A549 (cell line): Measurements from ENCODE around the gene MYO6. TPM values are rescaled to one million over a fixed set of nuclear protein-coding genes. Genes with fewer than 3 reads are reported as not detected.
A peak's percentile ranks its signal among the peaks of the same experiment; 100 is the strongest.

Experiments
- ATAC-seq, 2 experiments: fragments of 200-7000 bp in 1 of 2; fragments of >200 bp in 1 of 2; cut with Nextera tagmentation in 1 of 2; cut with Tn5 transposase in 1 of 2; 3 replicates each; pipeline versions ENCODE4 v1.8.0 to v1.9.1; 2018 to 2020; ENCODE audit warnings: mild to moderate bottlenecking in 1 of 2, moderate library complexity in 1 of 2
- CTCF ChIA-PET: fragments of 300-600 bp; sonication (Branson Sonifier 250); formaldehyde crosslinking; extraction: SDS; loops from one replicate; lab custom pipeline; 2021; ENCODE audit warnings: antibody characterized with exemption, inconsistent platforms; lab: Yijun Ruan, JAX
- POLR2A ChIA-PET: fragments of 350-600 bp; formaldehyde crosslinking; extraction: SDS; loops from one replicate; lab custom pipeline; 2021; ENCODE audit warnings: antibody characterized with exemption, inconsistent platforms; lab: Yijun Ruan, JAX
- DNase-seq, 2 experiments: peaks; one replicate each; pipeline versions ENCODE4 v3.0.0 to v3.0.0-alpha.2; 2011 to 2016; ENCODE audit warnings: low read depth in 1 of 2, low spot score in 1 of 2
- FAIRE-seq: peaks from 2 replicates; lab custom pipeline; 2011; peaks lifted over from hg19 to GRCh38; lab: Jason Lieb, UNC
- H3K27ac ChIP-seq, 2 experiments: fragments of >200 bp; sonication (Bioruptor Twin); formaldehyde crosslinking; 3 replicates each; pipeline ENCODE4 v1.5.1; 2016 to 2017
- H3K4me1 ChIP-seq: fragments of >200 bp; sonication (Bioruptor Twin); formaldehyde crosslinking; 3 replicates; pipeline ENCODE4 v1.6.1; 2016
- H3K4me2 ChIP-seq: fragments of >200 bp; sonication (Bioruptor Twin); formaldehyde crosslinking; 3 replicates; pipeline ENCODE4 v1.6.1; 2016
- H3K4me3 ChIP-seq: fragments of >200 bp; sonication (Bioruptor Twin); formaldehyde crosslinking; 3 replicates; pipeline ENCODE4 v1.5.1; 2016
- H3K9me3 ChIP-seq: fragments of >200 bp; sonication (Bioruptor Twin); formaldehyde crosslinking; 3 replicates; pipeline ENCODE4 v1.6.1; 2016
- ATOH8 ChIP-seq: fragments of 250-450 bp; sonication (Bioruptor Pico); IDR thresholded peaks from 2 replicates; pipeline ENCODE4 v1.5.0; 2020; ENCODE audit warnings: low read depth, mild to moderate bottlenecking, moderate library complexity
- CEBPB ChIP-seq, 2 experiments: fragments of >200 bp in 1 of 2; sonication (Bioruptor Twin) in 1 of 2; formaldehyde crosslinking in 1 of 2; IDR thresholded peaks; 2 replicates each; pipeline ENCODE4 v1.6.1; 2012 to 2016
- CHD2 ChIP-seq: fragments of 150-350 bp; IDR thresholded peaks from 2 replicates; pipeline ENCODE4 v1.6.1; 2014; ENCODE audit warnings: low read length; ENCODE audit not compliant: partially characterized antibody
- EP300 ChIP-seq, 2 experiments: fragments of >200 bp; sonication (Bioruptor Twin); formaldehyde crosslinking; IDR thresholded peaks; 2 replicates in 1 of 2; 3 replicates in 1 of 2; pipeline ENCODE4 v1.6.1; 2016 to 2017
- FOSL2 ChIP-seq, 2 experiments: fragments of 450-650 bp in 1 of 2; fragments of >200 bp in 1 of 2; sonication (Bioruptor Twin) in 1 of 2; formaldehyde crosslinking; IDR thresholded peaks; 2 replicates each; pipeline versions ENCODE4 v1.5.0 to v1.6.1; 2016 to 2020; ENCODE audit warnings: mild to moderate bottlenecking in 1 of 2, moderate library complexity in 1 of 2
- HDAC2 ChIP-seq: fragments of 200-600 bp; sonication (generic); IDR thresholded peaks from 2 replicates; pipeline ENCODE4 v1.6.1; 2016
- HEYL ChIP-seq: fragments of 250-450 bp; sonication (Bioruptor Pico); IDR thresholded peaks from 2 replicates; pipeline ENCODE4 v1.8.0; 2021; ENCODE audit warnings: mild to moderate bottlenecking, moderate library complexity
- HOXB5 ChIP-seq: fragments of 250-450 bp; sonication (Bioruptor Pico); IDR thresholded peaks from 2 replicates; pipeline ENCODE4 v1.5.0; 2020; ENCODE audit warnings: mild to moderate bottlenecking, moderate library complexity
- JUNB ChIP-seq: fragments of >200 bp; sonication (Bioruptor Twin); formaldehyde crosslinking; IDR thresholded peaks from 2 replicates; pipeline ENCODE4 v1.6.1; 2016
- KDM1A ChIP-seq: fragments of 200-600 bp; sonication (generic); IDR thresholded peaks from 2 replicates; pipeline ENCODE4 v1.6.1; 2016; ENCODE audit warnings: low read depth, mild to moderate bottlenecking
- NFE2L2 ChIP-seq: fragments of 150-350 bp; conservative IDR thresholded peaks from 2 replicates; pipeline ENCODE4 v1.6.1; 2014; ENCODE audit warnings: low read length
- NPAS2 ChIP-seq: fragments of 250-450 bp; sonication (Bioruptor Pico); IDR thresholded peaks from 2 replicates; pipeline ENCODE4 v1.8.0; 2022; ENCODE audit warnings: mild to moderate bottlenecking, moderate library complexity, borderline replicate concordance
- RCOR1 ChIP-seq: fragments of 150-350 bp; IDR thresholded peaks from 2 replicates; pipeline ENCODE4 v1.6.1; 2014; ENCODE audit warnings: antibody characterized with exemption, low read length, low read depth
- REST ChIP-seq: fragments of 200-600 bp; sonication (generic); IDR thresholded peaks from 2 replicates; pipeline ENCODE4 v1.6.1; 2016; ENCODE audit warnings: antibody characterized with exemption, mild to moderate bottlenecking, moderate library complexity
- RNF2 ChIP-seq: fragments of 200-600 bp; sonication (generic); IDR thresholded peaks from 2 replicates; pipeline ENCODE4 v1.6.1; 2016; ENCODE audit warnings: low read depth, mild to moderate bottlenecking, antibody characterized with exemption, moderate library complexity, borderline replicate concordance
- SREBF2 ChIP-seq: fragments of 450-650 bp; IDR thresholded peaks from 2 replicates; pipeline ENCODE4 v1.6.1; 2014; ENCODE audit warnings: mild to moderate bottlenecking, moderate library complexity
- TP53 ChIP-seq: fragments of 250-450 bp; sonication (Bioruptor Pico); IDR thresholded peaks from 2 replicates; pipeline ENCODE4 v1.5.0; 2021; ENCODE audit warnings: mild to moderate bottlenecking, moderate library complexity
- WGBS: methylation state at CpG from one replicate; pipeline ENCODE4 v1.1.6; 2017; ENCODE audit errors: missing lambda C conversion rate; 5-methylcytosine and 5-hydroxymethylcytosine counted together
- polyA plus RNA-seq, 4 experiments: library from polyadenylated mRNA; depleted of rRNA in 3 of 4; stranded (reverse); fragments of >200 nt; fragmentation: RNase III in 1 of 4; extraction: RNeasy Plus Mini Kit Qiagen cat#74134 plus additional on column Dnase treatment in 1 of 4; gene quantifications; 2 replicates in 3 of 4; 3 replicates in 1 of 4; pipeline ENCODE4 v1.2.3, GENCODE V29; 2011 to 2017
- TF ChIP-seq, protein P1 (sequence below): fragments of >200 bp; sonication (Bioruptor Twin); formaldehyde crosslinking; IDR thresholded peaks from 3 replicates; pipeline ENCODE4 v1.5.1; 2016
- TF ChIP-seq, protein P2 (sequence below): IDR thresholded peaks from 2 replicates; pipeline ENCODE4 v1.6.1; 2012; ENCODE audit warnings: low read depth, borderline replicate concordance
- TF ChIP-seq, protein P3 (sequence below): fragments of >200 bp; sonication (Bioruptor Twin); formaldehyde crosslinking; IDR thresholded peaks from 3 replicates; pipeline ENCODE4 v1.6.1; 2016

Gene MYO6
- polyA plus RNA-seq, 2 of the 4 experiments (the other 2 are of a cell fraction): 10.8 to 17.3 TPM

DNA sequence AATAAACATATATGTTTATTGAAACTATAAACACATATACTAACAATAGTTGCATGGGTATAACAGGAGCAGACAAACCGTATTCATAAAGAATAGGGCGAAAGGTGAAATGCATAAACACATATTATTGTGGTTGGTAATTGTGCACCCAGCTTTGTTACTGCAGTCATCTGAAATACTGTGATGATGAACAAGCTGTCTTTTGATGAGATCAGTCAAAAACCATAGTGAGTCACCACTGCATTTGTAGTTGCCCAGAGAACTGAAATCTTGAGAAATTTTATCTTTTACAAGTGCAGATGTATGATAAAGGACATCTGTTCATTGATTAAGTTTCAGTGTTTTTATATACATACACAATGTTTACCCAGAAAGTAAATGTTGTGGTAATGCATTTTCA is 133.7 kb downstream of the MYO6 start:
- DNase-seq (no peak), FAIRE-seq (no peak), ATAC-seq (no peak)
- Histone ChIP-seq H3K9me3 (no peaks in the 10 kb centered on the region), H3K27ac (no peak overlapping the region), H3K4me3 (no peak overlapping the region), H3K4me2 (no peak overlapping the region), H3K4me1 (no peaks in the 10 kb centered on the region)
- POLR2A ChIA-PET: no interaction called here
- 70% methylated on average over 2 of the region's 2 CpGs for WGBS
- CTCF ChIA-PET: no interaction called here
- TF ChIP-seq EP300 (IDR thresholded peaks at IDR 0.05): no peak
- no peak for TF ChIP-seq HDAC2
- no peak for TF ChIP-seq FOSL2 (IDR thresholded peaks at IDR 0.05)
- TF ChIP-seq FOSL2 (CRISPR knock-in tag; IDR thresholded peaks at IDR 0.05): peak; percentile 19; the same call in 1 of the 2 replicates

- WGBS: 63% methylated on average over 2 of the region's 2 CpGs
- Histone ChIP-seq H3K4me3 (no peak overlapping the region), H3K9me3 (no peaks in the 10 kb centered on the region), H3K4me1 (no peaks in the 10 kb centered on the region), H3K27ac (no peak overlapping the region), H3K4me2 (no peak overlapping the region)
- ChIA-PET POLR2A (no interaction called here), CTCF (interaction anchor here (1.8 kb wide), 1 partner anchor 9 kb away, joined by 4 read pairs; no protein-coding TSS in a partner anchor)
- no peak for DNase-seq
- FAIRE-seq: no peak
- ATAC-seq: no peak
- TF ChIP-seq, protein P1, sequence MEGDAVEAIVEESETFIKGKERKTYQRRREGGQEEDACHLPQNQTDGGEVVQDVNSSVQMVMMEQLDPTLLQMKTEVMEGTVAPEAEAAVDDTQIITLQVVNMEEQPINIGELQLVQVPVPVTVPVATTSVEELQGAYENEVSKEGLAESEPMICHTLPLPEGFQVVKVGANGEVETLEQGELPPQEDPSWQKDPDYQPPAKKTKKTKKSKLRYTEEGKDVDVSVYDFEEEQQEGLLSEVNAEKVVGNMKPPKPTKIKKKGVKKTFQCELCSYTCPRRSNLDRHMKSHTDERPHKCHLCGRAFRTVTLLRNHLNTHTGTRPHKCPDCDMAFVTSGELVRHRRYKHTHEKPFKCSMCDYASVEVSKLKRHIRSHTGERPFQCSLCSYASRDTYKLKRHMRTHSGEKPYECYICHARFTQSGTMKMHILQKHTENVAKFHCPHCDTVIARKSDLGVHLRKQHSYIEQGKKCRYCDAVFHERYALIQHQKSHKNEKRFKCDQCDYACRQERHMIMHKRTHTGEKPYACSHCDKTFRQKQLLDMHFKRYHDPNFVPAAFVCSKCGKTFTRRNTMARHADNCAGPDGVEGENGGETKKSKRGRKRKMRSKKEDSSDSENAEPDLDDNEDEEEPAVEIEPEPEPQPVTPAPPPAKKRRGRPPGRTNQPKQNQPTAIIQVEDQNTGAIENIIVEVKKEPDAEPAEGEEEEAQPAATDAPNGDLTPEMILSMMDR: no peak
- no peak for TF ChIP-seq NPAS2 (CRISPR knock-in tag)
- no peak for TF ChIP-seq RCOR1
- TF ChIP-seq SREBF2: no peak
- no peak for TF ChIP-seq RNF2
- no peak for TF ChIP-seq REST
- no peak for TF ChIP-seq KDM1A
- TF ChIP-seq, protein P2, sequence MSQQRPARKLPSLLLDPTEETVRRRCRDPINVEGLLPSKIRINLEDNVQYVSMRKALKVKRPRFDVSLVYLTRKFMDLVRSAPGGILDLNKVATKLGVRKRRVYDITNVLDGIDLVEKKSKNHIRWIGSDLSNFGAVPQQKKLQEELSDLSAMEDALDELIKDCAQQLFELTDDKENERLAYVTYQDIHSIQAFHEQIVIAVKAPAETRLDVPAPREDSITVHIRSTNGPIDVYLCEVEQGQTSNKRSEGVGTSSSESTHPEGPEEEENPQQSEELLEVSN: no peak
- no peak for TF ChIP-seq HOXB5 (CRISPR knock-in tag)
- TF ChIP-seq CHD2: no peak
- no peak for TF ChIP-seq JUNB
- no peak for TF ChIP-seq TP53 (CRISPR knock-in tag)
- no peak for TF ChIP-seq NFE2L2
- TF ChIP-seq, protein P3, sequence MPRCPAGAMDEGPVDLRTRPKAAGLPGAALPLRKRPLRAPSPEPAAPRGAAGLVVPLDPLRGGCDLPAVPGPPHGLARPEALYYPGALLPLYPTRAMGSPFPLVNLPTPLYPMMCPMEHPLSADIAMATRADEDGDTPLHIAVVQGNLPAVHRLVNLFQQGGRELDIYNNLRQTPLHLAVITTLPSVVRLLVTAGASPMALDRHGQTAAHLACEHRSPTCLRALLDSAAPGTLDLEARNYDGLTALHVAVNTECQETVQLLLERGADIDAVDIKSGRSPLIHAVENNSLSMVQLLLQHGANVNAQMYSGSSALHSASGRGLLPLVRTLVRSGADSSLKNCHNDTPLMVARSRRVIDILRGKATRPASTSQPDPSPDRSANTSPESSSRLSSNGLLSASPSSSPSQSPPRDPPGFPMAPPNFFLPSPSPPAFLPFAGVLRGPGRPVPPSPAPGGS: no peak
- no peak for TF ChIP-seq CEBPB (IDR thresholded peaks at IDR 0.05)
- no peak for TF ChIP-seq HEYL (CRISPR knock-in tag)
- no peak for TF ChIP-seq ATOH8
Measured at GRCh38 chr6:75884822-75885221, 135.8 kb downstream of the MYO6 start.
